ENCODE results near the gene GRHL3. TPM values are rescaled to one million over a fixed set of nuclear protein-coding genes. Genes with fewer than 3 reads are reported as not detected.

The GRHL3 gene
- total RNA-seq, 1 experiment from 2014 or later, result 2.5 TPM

GRCh38 chr1:24316645-24317044 lies 2.5 kb upstream of the GRHL3 start:
- Mint-ChIP-seq H3K27me3 (ENCODE audit: low read depth) (peaks cover 25% of the 10 kb centered on the region), H3K9me3 (no peaks in the 10 kb centered on the region), H3K4me1 (peaks cover 46% of the 10 kb centered on the region), H3K27ac (no peak overlapping the region), H3K4me3 (no peak overlapping the region), H3K36me3 (no peaks in the 10 kb centered on the region)
- ChIA-PET POLR2A (no interaction called here), CTCF (interaction anchor here (0.8 to 6.1 kb wide), 5 partner anchors 8 to 1533 kb away, joined by 3 to 39 read pairs (median 6); no protein-coding TSS in a partner anchor)
- ATAC-seq (no peak), DNase-seq (ENCODE audit: low spot score) (no peak)
- TF ChIP-seq NFATC4 (CRISPR knock-in tag; IDR thresholded peaks at IDR 0.05) (no peak), ARID4B (CRISPR knock-in tag; IDR thresholded peaks at IDR 0.05; ENCODE audit: borderline replicate concordance) (no peak), CDX4 (CRISPR knock-in tag; IDR thresholded peaks at IDR 0.05; ENCODE audit: borderline replicate concordance) (no peak), MXD4 (CRISPR knock-in tag; IDR thresholded peaks at IDR 0.05; ENCODE audit: borderline replicate concordance) (no peak), TP53 (CRISPR knock-in tag; IDR thresholded peaks at IDR 0.05) (no peak), ZNF423 (CRISPR knock-in tag; IDR thresholded peaks at IDR 0.05) (no peak), ZNF671 (CRISPR knock-in tag; IDR thresholded peaks at IDR 0.05) (no peak), PRRX2 (CRISPR knock-in tag; IDR thresholded peaks at IDR 0.05) (no peak), ZBTB21 (CRISPR knock-in tag; IDR thresholded peaks at IDR 0.05; ENCODE audit: borderline replicate concordance) (no peak), FOXK1 (CRISPR knock-in tag; IDR thresholded peaks at IDR 0.05) (no peak), PREB (CRISPR knock-in tag; IDR thresholded peaks at IDR 0.05; ENCODE audit: borderline replicate concordance) (no peak), KAT7 (CRISPR knock-in tag; IDR thresholded peaks at IDR 0.05; ENCODE audit: borderline replicate concordance) (no peak), ZSCAN18 (CRISPR knock-in tag; IDR thresholded peaks at IDR 0.05) (no peak), PRDM15 (CRISPR knock-in tag; IDR thresholded peaks at IDR 0.05) (no peak), TEAD4 (CRISPR knock-in tag; IDR thresholded peaks at IDR 0.05) (no peak), USF2 (CRISPR knock-in tag; IDR thresholded peaks at IDR 0.05) (no peak)
